ENCODE measurements around the gene SRCIN1.

Gene SRCIN1

GRCh38 chr17:38583176-38583575 lies 22.6 kb downstream of the SRCIN1 start:
- DNase-seq (ENCODE audit: low read depth in 1 of 2, low spot score in 1 of 2) = no peak

GRCh38 chr17:38582069-38582468 lies 23.7 kb downstream of the SRCIN1 start:
- no peak for DNase-seq (ENCODE audit: low read depth in 1 of 2, low spot score in 1 of 2)

GRCh38 chr17:38579934-38580333 lies 25.8 kb downstream of the SRCIN1 start:
- DNase-seq (ENCODE audit: low read depth in 1 of 2, low spot score in 1 of 2) = no peak

GRCh38 chr17:38579083-38579480 lies 26.7 kb downstream of the SRCIN1 start:
- no peak for DNase-seq (ENCODE audit: low read depth in 1 of 2, low spot score in 1 of 2)

GRCh38 chr17:38578229-38579082 lies 27.3 kb downstream of the SRCIN1 start:
- DNase-seq (ENCODE audit: low read depth in 1 of 2, low spot score in 1 of 2) = no peak

- DNase-seq (ENCODE audit: low read depth in 1 of 2, low spot score in 1 of 2) = no peak
Observed at GRCh38 chr17:38577645-38578173, 28.0 kb downstream of the SRCIN1 start.

GRCh38 chr17:38577244-38577643 lies 28.5 kb downstream of the SRCIN1 start:
- DNase-seq (ENCODE audit: low read depth in 1 of 2, low spot score in 1 of 2) = no peak

- no peak for DNase-seq (ENCODE audit: low read depth in 1 of 2, low spot score in 1 of 2)
Observed at GRCh38 chr17:38575781-38576180, 30.0 kb downstream of the SRCIN1 start.

- DNase-seq (ENCODE audit: low read depth in 1 of 2, low spot score in 1 of 2) = no peak
Observed at GRCh38 chr17:38574712-38575111, 31.0 kb downstream of the SRCIN1 start.

- DNase-seq (ENCODE audit: low read depth in 1 of 2, low spot score in 1 of 2) = no peak
Observed at GRCh38 chr17:38572669-38573365, 32.9 kb downstream of the SRCIN1 start.

- DNase-seq (ENCODE audit: low read depth in 1 of 2, low spot score in 1 of 2) = no peak
Observed at GRCh38 chr17:38571833-38572668, 33.7 kb downstream of the SRCIN1 start.

- DNase-seq (ENCODE audit: low read depth in 1 of 2, low spot score in 1 of 2) = no peak
Observed at GRCh38 chr17:38569701-38570512, 35.8 kb downstream of the SRCIN1 start.

- no peak for DNase-seq (ENCODE audit: low read depth in 1 of 2, low spot score in 1 of 2)
Observed at GRCh38 chr17:38568845-38569510, 36.8 kb downstream of the SRCIN1 start.

GRCh38 chr17:38568274-38568673 lies 37.5 kb downstream of the SRCIN1 start:
- DNase-seq (ENCODE audit: low read depth in 1 of 2, low spot score in 1 of 2) = no peak

- no peak for DNase-seq (ENCODE audit: low read depth in 1 of 2, low spot score in 1 of 2)
Observed at GRCh38 chr17:38567350-38567749, 38.4 kb downstream of the SRCIN1 start.

- DNase-seq (ENCODE audit: low read depth in 1 of 2, low spot score in 1 of 2) = no peak
Observed at GRCh38 chr17:38566666-38567031, 39.1 kb downstream of the SRCIN1 start.

GRCh38 chr17:38565853-38566665 lies 39.7 kb downstream of the SRCIN1 start:
- no peak for DNase-seq (ENCODE audit: low read depth in 1 of 2, low spot score in 1 of 2)

GRCh38 chr17:38564869-38565268 lies 40.9 kb downstream of the SRCIN1 start:
- DNase-seq (ENCODE audit: low read depth in 1 of 2, low spot score in 1 of 2) = no peak

GRCh38 chr17:38564254-38564837 lies 41.4 kb downstream of the SRCIN1 start:
- DNase-seq (ENCODE audit: low read depth in 1 of 2, low spot score in 1 of 2) = no peak

Data from activated T-helper 1 cell treated with anti-CD3 and anti-CD28 coated beads, Interleukin-2, amount 50 U/mL, for 16 hours (primary cell).